Natural killer cell (primary cell): ENCODE data around the gene DLG5. TPM values are rescaled to one million over a fixed set of nuclear protein-coding genes. Genes with fewer than 3 reads are reported as not detected.

Experiments
- ATAC-seq, 3 donors: fragments of 150-1000 bp in 2 of 3; fragments of 200-7000 bp in 1 of 3; cut with Tn5 transposase; 1 replicate in 1 of 3; 2 replicates in 2 of 3; pipeline ENCODE4 v1.10.0; 2021; ENCODE audit warnings: mild to moderate bottlenecking in 2 of 3, moderate library complexity in 2 of 3
- DNase-seq, 2 donors: peaks; one replicate each; pipeline versions ENCODE4 v3.0.0 to v3.0.0-alpha.2; 2013 to 2021; ENCODE audit warnings: mixed read lengths in 1 of 2
- H3K27ac ChIP-seq: one replicate; pipeline ENCODE4 v1.5.1; 2013; ENCODE audit warnings: mild to moderate bottlenecking, low read length
- H3K27me3 ChIP-seq: one replicate; pipeline ENCODE4 v1.6.1; 2013; ENCODE audit warnings: low read length; ENCODE audit not compliant: control insufficient read depth, insufficient read depth
- H3K36me3 ChIP-seq: one replicate; pipeline ENCODE4 v1.6.1; 2013; ENCODE audit warnings: low read length; ENCODE audit not compliant: control insufficient read depth, insufficient read depth
- H3K4me1 ChIP-seq: one replicate; pipeline ENCODE4 v1.6.1; 2013; ENCODE audit warnings: low read length; ENCODE audit not compliant: control insufficient read depth, insufficient read depth
- H3K4me3 ChIP-seq: one replicate; pipeline ENCODE4 v1.5.1; 2013; ENCODE audit warnings: low read length
- H3K9me3 ChIP-seq: one replicate; pipeline ENCODE4 v1.6.1; 2013; ENCODE audit warnings: low read length; ENCODE audit not compliant: control insufficient read depth, insufficient read depth
- H3K27ac Mint-ChIP-seq, 2 donors: one replicate each; pipeline ENCODE4 v1.8.0; 2022; ENCODE audit warnings: mild to moderate bottlenecking in 2 of 2, mixed read lengths in 2 of 2, moderate library complexity in 1 of 2
- H3K27me3 Mint-ChIP-seq, 2 donors: one replicate each; pipeline ENCODE4 v1.8.0; 2022; ENCODE audit warnings: low read depth in 2 of 2, mixed read lengths in 2 of 2
- H3K36me3 Mint-ChIP-seq: one replicate; pipeline ENCODE4 v1.8.0; 2022; ENCODE audit warnings: mixed read lengths
- H3K4me1 Mint-ChIP-seq, 2 donors: one replicate each; pipeline ENCODE4 v1.8.0; 2022; ENCODE audit warnings: mixed read lengths in 2 of 2
- H3K4me3 Mint-ChIP-seq: one replicate; pipeline ENCODE4 v1.8.0; 2022; ENCODE audit warnings: mild to moderate bottlenecking, moderate library complexity, mixed read lengths
- H3K9me3 Mint-ChIP-seq, 2 donors: one replicate each; pipeline ENCODE4 v1.8.0; 2022; ENCODE audit warnings: mixed read lengths in 2 of 2
- WGBS: methylation state at CpG from one replicate; pipeline ENCODE4 v1.1.7; 2013; ENCODE audit warnings: missing lambda C conversion rate; ENCODE audit not compliant: insufficient coverage; 5-methylcytosine and 5-hydroxymethylcytosine counted together
- intact Hi-C: fragments of 100-400 bp; cut with micrococcal nuclease; formaldehyde crosslinking; loops from one replicate; pipeline ENCODE4 v1.14.2; 2022
- total RNA-seq, 4 donors: library from RNA; stranded (reverse); fragments of 120-200 nt in 1 of 4; gene quantifications; one replicate each; pipeline versions ENCODE4 v1.2.3 to v1.2.4, GENCODE V29; 2013 to 2022
- TF ChIP-seq, protein P1 (sequence below): fragments of 200-600 bp; IDR thresholded peaks from one replicate; pipeline ENCODE4 v1.8.0; 2022; ENCODE audit warnings: antibody characterized with exemption

DLG5 gene, protein sequence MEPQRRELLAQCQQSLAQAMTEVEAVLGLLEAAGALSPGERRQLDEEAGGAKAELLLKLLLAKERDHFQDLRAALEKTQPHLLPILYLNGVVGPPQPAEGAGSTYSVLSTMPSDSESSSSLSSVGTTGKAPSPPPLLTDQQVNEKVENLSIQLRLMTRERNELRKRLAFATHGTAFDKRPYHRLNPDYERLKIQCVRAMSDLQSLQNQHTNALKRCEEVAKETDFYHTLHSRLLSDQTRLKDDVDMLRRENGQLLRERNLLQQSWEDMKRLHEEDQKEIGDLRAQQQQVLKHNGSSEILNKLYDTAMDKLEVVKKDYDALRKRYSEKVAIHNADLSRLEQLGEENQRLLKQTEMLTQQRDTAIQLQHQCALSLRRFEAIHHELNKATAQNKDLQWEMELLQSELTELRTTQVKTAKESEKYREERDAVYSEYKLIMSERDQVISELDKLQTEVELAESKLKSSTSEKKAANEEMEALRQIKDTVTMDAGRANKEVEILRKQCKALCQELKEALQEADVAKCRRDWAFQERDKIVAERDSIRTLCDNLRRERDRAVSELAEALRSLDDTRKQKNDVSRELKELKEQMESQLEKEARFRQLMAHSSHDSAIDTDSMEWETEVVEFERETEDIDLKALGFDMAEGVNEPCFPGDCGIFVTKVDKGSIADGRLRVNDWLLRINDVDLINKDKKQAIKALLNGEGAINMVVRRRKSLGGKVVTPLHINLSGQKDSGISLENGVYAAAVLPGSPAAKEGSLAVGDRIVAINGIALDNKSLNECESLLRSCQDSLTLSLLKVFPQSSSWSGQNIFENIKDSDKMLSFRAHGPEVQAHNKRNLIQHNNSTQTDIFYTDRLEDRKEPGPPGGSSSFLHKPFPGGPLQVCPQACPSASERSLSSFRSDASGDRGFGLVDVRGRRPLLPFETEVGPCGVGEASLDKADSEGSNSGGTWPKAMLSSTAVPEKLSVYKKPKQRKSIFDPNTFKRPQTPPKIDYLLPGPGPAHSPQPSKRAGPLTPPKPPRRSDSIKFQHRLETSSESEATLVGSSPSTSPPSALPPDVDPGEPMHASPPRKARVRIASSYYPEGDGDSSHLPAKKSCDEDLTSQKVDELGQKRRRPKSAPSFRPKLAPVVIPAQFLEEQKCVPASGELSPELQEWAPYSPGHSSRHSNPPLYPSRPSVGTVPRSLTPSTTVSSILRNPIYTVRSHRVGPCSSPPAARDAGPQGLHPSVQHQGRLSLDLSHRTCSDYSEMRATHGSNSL (N-terminal part only)
- total RNA-seq, result 10 to 100 TPM; 52.8 to 75.0 (median 52.9) TPM
- total RNA-seq (2013), result 10.0 TPM

DNA sequence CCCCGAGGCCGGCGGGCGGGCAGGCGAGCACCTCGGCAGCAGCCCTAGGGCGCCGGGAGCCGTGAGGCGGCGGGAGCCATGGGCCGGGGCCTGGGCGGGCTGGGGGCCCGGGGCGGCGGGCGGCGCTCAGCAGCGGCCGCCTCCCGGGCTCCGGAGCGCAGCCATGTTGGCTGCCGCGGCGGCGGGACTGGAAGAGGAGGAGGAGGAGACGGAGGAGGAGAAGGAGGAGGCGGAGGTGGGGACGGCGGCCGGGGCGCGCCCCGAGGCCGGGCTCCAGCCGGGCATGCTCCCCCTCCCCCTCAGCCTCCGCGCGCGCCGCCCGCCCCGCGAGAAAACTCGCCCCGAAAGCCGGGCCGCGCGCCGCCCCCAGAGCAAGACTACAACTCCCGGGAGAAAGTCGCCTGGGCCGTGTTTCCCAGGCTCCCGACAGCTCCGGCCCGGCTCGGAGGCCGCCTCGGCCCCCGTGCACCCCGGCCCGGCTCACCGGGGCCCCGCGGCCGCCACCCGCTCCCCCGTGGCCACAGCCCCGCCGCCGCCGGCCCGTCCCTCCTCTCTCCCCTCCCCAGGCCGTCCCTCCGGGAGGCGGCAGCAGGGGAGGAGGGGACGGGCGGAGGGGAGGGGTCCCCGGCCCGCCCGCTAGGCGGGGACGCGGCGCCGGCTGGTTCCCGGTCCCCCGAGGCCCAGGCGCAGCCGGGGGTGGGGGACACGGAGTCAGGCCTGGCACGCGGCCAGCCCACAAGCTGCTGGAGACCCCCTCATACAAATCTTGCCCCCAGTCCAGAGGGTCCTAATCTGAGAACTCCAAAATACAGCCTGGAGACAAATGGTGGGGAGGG lies at the start of gene DLG5:
Gene DLG5 (minus strand): TSS at position 190 of the 836 bp plus-strand sequence. CDS start 235 bp downstream, outside the sequence.
- H3K4me3 Mint-ChIP-seq, result peak within 1 kb of the TSS; percentile 93
- peaks cover 8% of the 10 kb centered on the region in 2 donors for H3K27me3 Mint-ChIP-seq
- H3K27me3 ChIP-seq, result peaks cover 10% of the 10 kb centered on the region
- H3K36me3 Mint-ChIP-seq, result no peaks in the 10 kb centered on the region
- WGBS, result under 1% methylated on average over 87 of the region's 95 CpGs
- H3K27ac Mint-ChIP-seq, result peak within 1 kb of the TSS; percentile 67 to 72
- no peak within 1 kb of the TSS for H3K27ac ChIP-seq
- TF ChIP-seq, protein P1, sequence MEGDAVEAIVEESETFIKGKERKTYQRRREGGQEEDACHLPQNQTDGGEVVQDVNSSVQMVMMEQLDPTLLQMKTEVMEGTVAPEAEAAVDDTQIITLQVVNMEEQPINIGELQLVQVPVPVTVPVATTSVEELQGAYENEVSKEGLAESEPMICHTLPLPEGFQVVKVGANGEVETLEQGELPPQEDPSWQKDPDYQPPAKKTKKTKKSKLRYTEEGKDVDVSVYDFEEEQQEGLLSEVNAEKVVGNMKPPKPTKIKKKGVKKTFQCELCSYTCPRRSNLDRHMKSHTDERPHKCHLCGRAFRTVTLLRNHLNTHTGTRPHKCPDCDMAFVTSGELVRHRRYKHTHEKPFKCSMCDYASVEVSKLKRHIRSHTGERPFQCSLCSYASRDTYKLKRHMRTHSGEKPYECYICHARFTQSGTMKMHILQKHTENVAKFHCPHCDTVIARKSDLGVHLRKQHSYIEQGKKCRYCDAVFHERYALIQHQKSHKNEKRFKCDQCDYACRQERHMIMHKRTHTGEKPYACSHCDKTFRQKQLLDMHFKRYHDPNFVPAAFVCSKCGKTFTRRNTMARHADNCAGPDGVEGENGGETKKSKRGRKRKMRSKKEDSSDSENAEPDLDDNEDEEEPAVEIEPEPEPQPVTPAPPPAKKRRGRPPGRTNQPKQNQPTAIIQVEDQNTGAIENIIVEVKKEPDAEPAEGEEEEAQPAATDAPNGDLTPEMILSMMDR, result no peak
- no peaks in the 10 kb centered on the region for H3K36me3 ChIP-seq
- H3K4me3 ChIP-seq, result peak within 1 kb of the TSS; percentile 46
- no peaks in the 10 kb centered on the region for H3K9me3 ChIP-seq
- intact Hi-C loops, result loop anchor here (2.0 kb wide), 1 partner anchor 80 kb away; no protein-coding TSS in a partner anchor
- peaks cover 26 to 28% of the 10 kb centered on the region in 2 donors for H3K4me1 Mint-ChIP-seq
- H3K4me1 ChIP-seq, result peaks cover 18% of the 10 kb centered on the region
- DNase-seq, result peak; percentile 33 to 35
- H3K9me3 Mint-ChIP-seq, result no peaks in the 10 kb centered on the region
- peak; percentile 69 to 73 (median 70) for ATAC-seq

DNA sequence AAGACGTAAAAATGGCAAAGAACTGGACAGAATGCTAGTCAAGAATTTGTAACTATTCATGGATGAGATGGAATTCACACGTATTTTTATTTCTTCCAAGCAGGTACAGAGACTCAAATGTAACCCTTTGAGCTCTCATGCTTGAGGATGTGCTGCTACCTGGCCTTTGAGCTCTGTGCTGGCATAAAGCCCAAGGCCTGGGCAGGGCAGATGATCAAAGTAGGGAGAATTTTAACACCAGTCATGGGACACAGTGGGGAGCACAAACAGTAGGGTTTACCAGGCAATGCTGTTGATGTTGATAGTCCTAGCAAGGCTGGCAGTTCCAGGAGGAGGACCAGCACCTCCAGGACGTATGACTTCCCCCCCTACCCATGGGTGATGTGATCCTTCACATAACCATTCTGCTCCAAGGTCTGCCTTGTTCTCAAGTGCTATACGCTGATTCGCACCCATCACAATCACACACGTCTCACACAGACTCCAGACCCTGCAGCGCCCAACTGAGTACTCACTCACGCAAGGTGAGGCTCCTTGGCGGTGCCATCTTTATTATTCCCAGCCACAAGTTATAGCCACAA lies 48.6 kb upstream of the DLG5 start:
- no peak overlapping the region for H3K4me3 ChIP-seq
- Mint-ChIP-seq H3K9me3 (no peaks in the 10 kb centered on the region), H3K27me3 (no peaks in the 10 kb centered on the region), H3K36me3 (peaks cover 6% of the 10 kb centered on the region), H3K4me1 (peaks cover 6 to 8% of the 10 kb centered on the region in 2 donors), H3K4me3 (no peak overlapping the region), H3K27ac (peak overlapping the region in 1 of 2 donors; percentile 8)
- H3K9me3 ChIP-seq, result no peaks in the 10 kb centered on the region
- intact Hi-C loops, result no loop called here
- peaks cover 41% of the 10 kb centered on the region for H3K36me3 ChIP-seq
- no peaks in the 10 kb centered on the region for H3K27me3 ChIP-seq
- no peak for ATAC-seq
- no peak overlapping the region for H3K27ac ChIP-seq
- TF ChIP-seq, protein P1, result no peak
- DNase-seq, result no peak
- H3K4me1 ChIP-seq, result peaks cover 6% of the 10 kb centered on the region
- 95% methylated on average over 9 of the region's 9 CpGs for WGBS
